CMK (cell line): Measurements from ENCODE around the gene THSD7B.
"Not testable (repeated sequence)": the region's sequence is repeated elsewhere in the genome, so short reads cannot be mapped to it uniquely, and the experiment has no call there.

Source experiments
- DNase-seq: peaks from one replicate; pipeline ENCODE4 v3.0.0-alpha.2; 2010; ENCODE audit warnings: low read depth

THSD7B gene

DNA sequence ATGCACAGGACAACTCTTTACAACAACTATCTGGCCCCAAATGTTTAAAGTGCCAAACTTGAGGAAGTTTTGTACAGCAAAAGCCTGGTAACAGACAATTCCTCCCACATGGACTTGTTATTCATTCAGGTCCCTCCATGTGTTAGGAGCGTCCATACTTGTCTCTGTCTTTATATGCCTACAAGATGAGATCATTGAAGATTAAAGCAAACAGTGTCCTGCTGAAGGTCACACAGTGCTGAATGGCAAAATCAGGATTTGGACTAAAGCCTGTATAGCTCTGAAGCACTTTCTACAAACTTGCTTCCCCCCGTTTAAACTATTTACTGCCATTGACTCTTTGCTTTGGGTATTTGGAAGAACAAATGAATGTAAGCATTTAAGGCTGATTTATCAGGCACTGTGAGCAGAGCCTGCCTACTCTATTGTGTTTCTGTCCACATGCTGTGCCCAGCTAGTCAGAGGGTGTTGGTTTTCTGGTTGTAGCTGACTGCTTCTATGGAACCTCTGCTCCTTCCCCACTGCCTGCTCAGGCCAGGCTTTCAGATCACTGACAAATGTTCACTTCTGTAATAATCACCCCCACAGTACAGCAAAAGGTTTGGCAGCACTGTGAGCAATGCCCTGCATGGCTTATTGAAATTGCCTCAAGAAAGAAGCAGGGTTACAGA is 274.3 kb downstream of the THSD7B start:
- no peak for DNase-seq

DNA sequence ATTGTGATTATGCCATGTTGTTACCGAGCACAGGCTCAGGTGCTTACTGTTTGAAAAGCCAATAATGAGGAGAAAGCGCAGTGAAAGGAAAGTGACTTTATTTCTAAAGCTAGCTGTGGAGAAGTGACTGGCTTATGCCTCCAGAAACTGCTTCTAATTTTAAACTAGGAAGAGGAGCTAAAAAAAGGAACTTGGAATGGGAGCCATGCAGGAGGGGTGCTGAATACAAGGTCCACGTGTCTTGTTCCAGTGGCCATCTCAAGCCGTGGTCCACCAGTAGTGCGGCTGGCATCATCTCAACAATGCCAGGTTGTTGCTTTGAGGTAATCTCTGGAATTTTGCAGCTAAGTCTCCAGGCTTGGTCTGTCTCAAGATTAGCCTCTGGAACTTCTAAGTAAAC is 282.0 kb downstream of the THSD7B start:
- DNase-seq: no peak

DNA sequence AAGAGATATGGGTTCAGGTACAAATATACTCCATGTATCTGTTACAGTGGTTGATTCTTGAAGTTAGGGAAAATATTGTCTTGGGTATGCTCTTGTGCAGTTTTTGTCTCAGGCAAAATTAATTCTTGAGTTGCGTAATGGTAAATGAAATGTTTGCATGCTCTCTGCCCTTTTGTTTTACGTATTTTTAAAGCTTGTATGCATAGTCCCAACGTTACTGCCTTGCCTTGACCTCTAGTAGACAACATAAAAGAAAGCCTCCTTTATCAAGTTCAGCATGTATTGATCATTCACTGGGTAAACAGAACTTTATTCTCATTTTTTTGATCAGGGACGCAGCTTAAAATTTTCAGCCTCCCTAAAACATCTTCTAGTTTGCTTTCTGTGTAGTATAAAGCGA is 283.1 kb downstream of the THSD7B start:
- no peak for DNase-seq

DNA sequence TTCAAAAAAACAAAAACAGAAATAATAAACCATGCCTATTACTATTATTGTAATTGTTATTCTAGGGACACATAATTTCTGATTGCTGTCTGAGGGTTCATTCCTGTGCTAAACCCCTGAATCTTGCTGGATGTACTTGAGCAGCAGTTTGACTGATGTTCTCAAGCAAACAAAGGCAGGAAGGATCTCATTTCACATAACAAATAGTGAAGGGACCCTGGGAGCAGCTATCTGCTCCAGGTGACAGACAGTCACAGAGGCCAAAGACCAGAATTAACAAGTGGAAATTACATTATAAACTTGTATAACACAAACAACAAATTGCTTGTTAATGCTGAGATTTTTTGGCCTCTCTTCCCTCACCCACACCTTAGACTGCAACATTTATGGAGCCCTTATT is 284.2 kb downstream of the THSD7B start:
- DNase-seq: no peak

DNA sequence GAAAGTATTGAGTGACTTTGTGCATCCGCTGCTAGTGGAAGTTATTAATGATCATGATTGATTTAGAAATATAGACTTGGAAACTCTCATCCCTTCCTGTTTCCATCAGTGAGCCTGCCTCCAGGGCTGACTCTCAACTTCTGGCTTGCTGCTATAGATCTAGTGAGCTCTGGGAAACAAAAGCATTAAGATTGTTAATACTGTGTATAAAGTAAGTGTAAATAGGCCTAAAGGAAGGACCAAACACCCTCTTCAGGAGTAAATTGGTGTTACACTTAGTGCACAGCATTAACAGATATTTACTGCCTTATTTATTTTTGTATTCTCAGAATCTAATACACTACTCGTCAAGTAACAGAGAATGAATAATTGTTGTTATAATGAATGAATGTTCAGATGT is 285.6 kb downstream of the THSD7B start:
- no peak for DNase-seq

DNA sequence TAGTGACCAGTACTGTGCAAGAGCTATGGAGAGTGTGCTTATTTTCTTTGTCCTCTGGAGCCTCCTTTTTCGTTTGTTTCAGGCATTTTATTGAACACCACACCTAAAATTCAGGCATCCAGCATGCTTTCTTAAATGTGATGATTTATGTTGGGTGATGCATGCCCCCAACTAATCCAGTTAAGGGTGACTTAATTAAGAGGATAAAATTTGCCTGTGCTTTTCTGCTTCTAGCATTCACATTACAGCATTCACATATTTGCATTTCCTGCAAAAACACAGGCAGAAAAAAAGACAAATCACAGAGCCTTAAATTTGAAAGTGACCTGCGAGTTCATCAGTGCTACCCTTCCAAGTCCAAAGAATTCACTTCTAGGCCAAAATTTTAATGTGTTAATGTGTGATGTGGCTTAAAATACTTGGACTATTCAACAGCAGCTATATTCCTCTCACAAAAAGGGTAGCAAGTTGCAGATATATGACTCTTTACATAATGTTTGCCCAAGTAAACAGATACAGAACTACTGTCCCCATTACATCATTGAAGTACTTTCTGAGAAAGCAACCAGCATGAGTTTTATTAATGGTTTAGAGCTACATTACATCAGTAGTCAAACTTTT is 286.5 kb downstream of the THSD7B start:
- no peak for DNase-seq

DNA sequence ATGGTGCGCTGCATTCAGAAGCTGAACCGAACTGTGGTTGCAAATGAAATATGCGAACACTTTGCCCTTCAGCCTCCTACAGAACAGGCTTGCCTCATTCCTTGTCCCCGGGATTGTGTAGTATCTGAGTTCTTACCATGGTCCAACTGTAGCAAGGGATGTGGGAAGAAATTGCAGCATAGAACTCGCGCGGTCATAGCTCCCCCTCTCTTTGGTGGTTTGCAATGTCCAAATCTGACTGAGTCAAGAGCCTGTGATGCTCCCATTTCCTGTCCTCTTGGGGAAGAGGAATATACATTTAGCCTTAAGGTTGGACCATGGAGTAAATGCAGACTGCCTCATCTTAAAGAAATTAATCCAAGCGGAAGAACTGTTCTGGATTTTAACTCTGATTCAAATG is 291.4 kb downstream of the THSD7B start:
- no peak for DNase-seq

DNA sequence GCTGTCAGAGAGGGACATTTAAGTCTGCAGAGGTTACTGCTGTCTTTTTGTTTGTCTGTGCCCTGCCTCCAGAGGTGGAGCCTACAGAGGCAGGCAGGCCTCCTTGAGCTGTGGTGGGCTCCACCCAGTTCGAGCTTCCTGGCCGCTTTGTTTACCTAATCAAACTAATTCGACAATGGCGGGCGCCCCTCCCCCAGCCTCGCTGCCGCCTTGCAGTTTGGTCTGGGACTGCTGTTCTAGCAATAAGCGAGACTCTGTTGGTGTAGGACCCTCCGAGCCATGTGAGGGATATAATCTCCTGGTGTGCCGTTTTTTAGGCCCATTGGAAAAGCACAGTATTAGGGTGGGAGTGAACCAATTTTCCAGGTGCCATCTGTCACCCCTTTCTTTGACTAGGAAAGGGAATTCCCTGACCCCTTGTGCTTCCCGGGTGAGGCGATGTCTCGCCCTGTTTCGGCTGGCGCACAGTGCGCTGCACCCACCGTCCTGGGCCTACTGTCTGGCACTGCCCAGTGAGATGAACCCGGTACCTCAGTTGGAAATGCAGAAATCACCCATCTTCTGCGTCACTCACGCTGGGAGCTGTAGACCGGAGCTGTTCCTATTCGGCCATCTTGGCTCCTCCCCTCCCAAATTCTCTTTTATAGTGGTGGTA is 310.9 kb downstream of the THSD7B start:
- not testable (repeated sequence) for DNase-seq

DNA sequence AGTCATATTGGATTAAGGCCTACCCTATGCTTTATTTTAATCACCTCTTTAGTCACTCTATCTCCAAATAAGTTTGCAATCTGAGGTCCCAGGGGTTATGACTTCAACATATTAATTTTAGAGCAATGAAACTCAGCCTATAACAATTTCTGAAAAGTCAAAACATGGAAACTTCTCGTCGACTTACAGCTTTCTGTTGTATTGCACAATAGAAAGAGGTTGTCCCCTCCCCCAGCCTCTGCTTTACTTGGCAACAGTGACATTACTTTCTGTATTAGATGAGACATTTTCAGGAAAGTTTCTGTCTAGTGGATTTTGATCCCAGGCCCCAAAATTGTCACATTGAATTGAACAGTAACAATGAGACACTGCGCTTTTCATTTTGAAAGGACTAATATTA is 326.4 kb downstream of the THSD7B start:
- DNase-seq: no peak

DNA sequence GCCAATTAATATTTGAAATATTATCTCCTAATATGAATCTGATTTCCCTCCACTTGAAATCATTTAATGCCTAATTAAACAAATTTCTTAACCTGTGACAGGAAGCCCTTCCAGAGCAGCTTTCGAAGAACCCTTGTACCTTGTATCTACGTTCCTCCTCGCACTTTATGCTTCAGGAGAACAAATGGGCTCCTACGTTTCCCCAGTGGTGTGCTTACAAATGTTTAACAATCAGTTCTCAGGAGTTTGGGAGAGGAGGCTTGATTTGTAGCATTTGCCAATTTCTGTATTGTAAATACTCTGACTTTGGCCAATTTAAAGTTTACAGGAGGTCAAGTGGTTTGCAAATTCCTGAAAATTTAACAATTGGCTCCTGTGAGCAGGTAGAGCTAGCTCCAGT is 327.8 kb downstream of the THSD7B start:
- no peak for DNase-seq

DNA sequence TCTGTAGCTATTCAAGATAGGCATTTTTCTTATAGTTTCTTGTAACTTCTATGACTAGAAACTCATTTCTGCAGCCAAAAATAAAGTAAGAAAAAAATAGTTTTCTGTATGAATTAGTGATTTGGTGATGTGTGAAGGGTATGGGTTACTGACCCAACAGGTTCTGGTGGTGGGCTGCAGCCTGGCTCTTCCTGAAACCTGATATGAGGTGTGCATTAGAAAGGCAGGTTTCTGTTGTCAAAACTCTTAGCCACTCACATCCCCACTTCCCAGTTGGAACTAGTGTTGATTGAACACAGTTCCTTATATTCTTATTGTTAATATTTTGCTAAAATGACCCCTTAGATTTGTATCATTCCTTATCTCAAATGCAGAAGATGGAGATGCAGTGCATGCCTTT is 330.8 kb downstream of the THSD7B start:
- DNase-seq: no peak

DNA sequence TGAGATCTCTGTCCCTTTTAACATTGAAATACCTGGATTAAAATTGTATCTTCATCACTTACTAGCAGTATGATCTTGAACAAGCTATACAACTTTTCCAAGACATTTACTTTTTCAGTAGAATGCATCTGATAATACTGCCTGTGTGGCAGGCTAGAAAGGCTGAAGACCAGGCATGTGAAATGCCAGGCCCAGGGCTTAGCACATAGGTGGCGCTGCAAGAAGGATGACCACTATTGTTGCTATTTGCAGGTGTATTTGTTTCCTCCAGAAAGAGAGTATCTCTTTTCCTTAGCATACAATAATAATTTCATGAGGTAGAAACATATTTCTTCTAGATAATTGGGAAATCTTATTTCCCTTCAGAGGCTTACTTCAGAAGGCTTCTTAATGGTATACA is 331.3 kb downstream of the THSD7B start:
- DNase-seq: no peak

DNA sequence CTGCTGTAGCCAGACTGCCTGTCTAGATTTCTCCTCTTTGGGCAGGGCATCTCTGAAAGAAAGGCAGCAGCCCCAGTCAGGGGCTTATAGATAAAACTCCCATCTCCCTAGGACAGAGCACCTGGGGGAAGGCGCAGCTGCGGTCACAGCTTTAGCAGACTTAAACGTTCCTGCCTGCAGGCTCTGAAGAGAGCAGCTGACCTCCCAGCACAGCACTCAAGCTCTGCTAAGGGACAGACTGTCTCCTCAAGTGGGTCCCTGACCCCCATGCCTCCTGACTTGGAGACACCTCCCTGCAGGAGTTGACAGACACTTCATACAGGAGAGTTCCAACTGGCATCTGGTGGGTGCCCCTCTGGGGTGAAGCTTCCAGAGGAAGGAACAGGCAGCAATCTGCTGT is 336.5 kb downstream of the THSD7B start:
- not testable (repeated sequence) for DNase-seq

DNA sequence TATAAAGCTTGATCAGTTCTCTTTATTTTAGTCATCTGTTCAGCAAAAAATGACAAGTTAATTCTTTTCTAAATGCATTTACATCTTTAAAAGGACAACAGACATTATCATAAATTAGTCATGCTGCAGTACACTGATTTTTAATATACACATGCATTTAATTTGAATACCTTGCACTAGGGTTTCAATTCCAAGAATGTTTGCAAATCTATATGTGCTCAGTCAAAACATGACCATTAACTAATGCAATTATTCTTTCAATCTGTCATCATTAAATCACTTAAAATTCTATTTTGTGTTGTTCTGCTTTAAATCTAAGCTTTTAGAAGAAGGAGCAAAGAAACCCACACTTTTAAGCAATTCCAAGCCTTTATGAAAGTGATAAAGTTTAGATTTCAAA is 342.6 kb downstream of the THSD7B start:
- DNase-seq: no peak

DNA sequence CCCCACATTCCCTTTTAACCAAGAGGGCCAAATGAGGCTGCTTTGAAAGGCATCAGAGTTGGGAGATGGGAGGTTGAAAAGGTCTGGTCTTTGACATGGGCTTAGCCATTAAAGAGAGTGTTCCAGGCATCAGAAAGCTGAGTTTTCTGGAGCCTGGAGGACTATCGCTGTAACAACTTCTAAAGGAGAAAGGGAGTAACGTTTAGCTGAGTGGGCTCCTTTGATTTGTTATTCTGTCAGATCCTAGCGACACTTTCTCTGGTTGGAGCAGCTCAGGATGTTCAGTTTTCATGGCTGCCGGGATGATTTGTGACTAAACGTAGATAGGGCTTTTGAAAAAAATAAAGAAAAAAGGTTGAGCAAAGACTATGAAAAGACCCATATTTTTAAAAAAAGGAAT is 346.6 kb downstream of the THSD7B start:
- no peak for DNase-seq

DNA sequence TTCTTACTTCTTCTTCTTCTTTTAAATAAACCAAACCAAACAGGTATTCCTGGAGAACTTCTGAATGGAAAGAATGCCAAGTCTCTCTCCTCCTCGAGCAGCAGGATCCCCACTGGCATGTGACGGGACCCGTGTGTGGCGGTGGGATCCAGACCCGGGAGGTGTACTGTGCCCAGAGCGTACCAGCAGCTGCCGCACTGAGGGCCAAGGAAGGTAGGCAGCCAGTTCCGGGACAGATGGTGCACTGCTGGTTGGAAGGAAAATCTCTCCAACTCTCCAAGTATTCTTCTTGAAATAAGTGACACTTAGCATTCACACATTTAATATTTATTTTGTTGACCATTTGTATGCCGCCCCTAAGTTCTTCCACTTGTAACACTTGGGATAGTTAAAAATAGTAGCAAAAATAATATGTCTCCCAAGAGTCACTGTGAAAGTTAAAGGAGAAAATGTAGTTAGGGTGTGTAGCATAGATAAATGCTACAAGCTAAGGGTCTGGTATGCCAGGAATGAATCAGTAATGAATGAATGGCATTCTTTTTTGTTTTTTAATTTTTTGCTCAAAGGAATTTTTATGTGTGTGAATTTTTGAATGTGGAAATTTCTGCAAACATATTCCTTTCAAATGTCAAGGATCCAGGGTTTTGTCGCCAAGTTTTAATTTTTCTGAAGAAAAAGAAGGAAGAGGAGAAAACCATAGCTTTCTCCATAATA is 349.9 kb downstream of the THSD7B start:
- no peak for DNase-seq

DNA sequence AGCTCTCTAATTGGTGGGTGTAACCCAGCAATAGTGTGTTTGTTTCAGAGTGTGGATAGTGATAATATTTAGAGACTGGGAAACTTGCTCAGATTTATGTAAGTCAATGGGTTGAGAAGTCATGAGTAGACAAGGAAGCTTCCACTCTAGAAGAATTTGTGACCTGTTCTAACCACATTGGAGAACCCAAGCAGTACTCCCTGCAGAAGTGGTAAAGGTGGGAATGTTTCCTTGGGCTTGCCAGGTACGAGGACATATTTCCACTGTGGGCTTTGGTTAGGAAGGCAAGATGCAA is 350.4 kb downstream of the THSD7B start:
- no peak for DNase-seq

DNA sequence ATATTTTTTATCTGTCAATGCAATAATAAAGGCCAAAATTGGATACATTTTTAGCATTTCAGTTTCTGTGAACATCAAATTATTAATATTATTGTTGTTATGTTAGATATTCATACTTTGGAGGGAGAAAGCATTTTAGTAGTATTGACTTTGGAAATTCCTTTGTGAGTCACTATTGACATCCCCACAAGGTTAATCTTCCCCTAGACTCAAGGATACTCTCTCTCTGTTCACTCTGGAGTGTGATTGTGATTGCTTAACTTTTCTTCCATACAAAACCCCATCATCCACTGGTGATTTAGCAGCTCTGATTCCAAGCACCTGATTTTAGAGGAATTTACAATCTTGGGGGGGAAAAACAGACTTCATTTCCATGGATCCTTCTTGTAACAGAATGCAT is 352.0 kb downstream of the THSD7B start:
- DNase-seq: no peak

DNA sequence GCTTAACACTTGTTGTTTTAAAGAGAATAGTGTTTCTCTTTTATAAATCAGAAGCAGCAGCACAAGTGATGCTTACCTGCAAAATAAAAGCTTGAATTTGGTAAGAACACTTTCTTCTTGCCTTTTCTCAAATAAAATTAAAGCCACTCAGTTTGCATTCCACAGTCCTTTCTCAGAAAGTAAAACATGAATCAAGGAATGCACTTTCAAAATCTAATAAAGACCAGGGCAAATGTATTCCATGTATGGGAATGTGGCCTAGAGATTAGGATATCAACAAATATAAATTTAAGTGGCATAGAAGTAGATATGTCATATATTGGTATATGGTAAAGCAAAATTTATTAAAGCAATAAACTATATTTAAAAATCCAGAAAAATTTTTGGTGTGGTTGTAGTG is 352.8 kb downstream of the THSD7B start:
- no peak for DNase-seq

DNA sequence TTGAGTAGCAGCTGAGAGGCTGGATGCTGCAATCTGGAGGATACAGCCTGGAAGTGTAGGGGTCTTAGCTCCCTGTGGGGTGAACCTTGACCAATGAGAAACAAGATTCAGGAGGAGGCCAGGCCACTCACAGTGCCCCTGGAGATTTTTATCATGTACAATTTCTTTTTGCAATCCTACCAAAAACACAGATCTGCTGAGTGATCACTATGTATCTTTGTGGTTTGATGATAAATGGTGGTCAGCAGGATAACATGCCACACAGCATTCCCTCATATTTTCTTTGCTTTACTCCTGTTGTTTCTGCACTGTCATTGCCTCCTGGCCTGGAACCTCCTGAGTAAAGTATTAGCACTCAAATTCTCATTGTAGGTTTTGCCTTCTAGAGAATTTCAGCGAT is 357.9 kb downstream of the THSD7B start:
- no peak for DNase-seq

DNA sequence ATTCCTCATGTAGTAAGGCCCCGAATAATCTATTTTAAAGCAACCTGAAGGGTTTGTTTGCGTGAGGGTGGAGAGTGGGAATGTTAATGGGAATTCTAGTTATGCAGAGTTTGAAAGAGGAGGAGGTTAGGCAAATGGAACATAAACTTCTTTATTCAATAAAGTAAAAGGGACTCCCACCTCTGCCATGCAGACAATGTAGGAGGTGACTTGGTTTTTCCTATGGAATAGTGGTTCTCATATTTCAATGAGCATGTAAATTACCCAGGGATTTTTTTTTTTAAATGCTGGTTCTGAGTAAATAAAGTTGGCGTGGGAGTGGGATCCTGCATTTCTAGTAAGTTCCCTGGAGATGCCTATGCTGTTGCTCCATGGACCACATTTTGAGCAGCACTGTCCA is 367.9 kb downstream of the THSD7B start:
- no peak for DNase-seq

DNA sequence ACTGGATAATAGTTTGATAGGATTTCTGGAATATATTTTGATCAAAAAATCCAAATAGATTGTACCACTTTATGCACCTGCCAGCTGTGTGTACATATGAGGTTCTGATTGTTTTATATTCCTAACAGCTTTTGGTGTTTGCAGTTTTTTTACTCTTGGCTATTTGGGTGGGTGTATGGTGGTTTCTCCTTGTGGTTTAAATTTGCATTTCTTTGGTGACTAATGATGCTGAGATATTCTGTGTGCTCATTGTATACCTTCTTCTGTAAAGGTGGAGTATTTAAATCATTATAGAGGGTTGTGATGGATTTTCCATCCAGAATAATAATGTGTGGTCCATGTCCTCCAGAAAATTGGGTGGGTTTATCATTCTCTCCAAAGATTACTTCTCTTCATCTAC is 372.9 kb downstream of the THSD7B start:
- no peak for DNase-seq

DNA sequence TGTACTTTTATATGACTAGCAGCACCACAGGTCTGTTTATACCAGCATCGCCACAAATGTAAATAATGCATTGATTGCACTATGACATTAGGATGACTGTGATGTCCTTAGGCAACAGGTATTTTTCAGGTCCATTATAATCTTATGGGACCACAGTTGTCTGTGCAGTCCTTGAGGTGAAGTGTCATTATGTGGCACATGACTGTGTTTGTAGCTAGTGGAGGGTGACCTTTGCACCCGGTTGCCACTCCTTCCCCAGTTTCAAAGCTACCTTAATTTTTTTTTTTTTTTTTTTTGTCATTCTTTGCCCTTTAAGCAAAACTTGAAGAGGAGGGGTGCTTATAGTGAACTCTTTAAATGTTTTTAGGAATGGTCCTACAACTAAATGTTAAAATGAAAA is 386.4 kb downstream of the THSD7B start:
- no peak for DNase-seq
